Right lobe of liver (tissue), 6 donors: ENCODE measurements around the gene TICAM2. TPM values are rescaled to one million over a fixed set of nuclear protein-coding genes. Genes with fewer than 3 reads are reported as not detected.

Source experiments
- ATAC-seq, 4 donors: fragments of 200-7000 bp; cut with Tn5 transposase; one replicate each; pipeline ENCODE4 v1.9.1; 2020; ENCODE audit warnings: mild to moderate bottlenecking in 4 of 4, moderate library complexity in 4 of 4
- DNase-seq, 3 donors: peaks; one replicate each; pipeline ENCODE4 v3.0.0-alpha.2; 2020
- H3K27ac ChIP-seq, 3 donors: fragments of 200-600 bp; one replicate each; pipeline ENCODE4 v1.8.0; 2022
- H3K27me3 ChIP-seq, 2 donors: fragments of 200-600 bp; one replicate each; pipeline ENCODE4 v1.8.0; 2022
- H3K36me3 ChIP-seq, 4 donors: fragments of 200-600 bp; sonication (generic) in 1 of 4; one replicate each; pipeline versions ENCODE4 v1.5.1 to v1.8.0; 2017 to 2022; ENCODE audit warnings: control low read depth in 1 of 4
- H3K4me1 ChIP-seq, 4 donors: fragments of 200-600 bp; sonication (generic) in 1 of 4; one replicate each; pipeline versions ENCODE4 v1.5.1 to v1.8.0; 2017 to 2022; ENCODE audit warnings: control low read depth in 1 of 4
- H3K4me3 ChIP-seq, 3 donors: fragments of 200-600 bp; one replicate each; pipeline ENCODE4 v1.8.0; 2022
- H3K9me3 ChIP-seq, 4 donors: fragments of 200-600 bp; sonication (generic) in 1 of 4; one replicate each; pipeline versions ENCODE4 v1.5.1 to v1.8.0; 2017 to 2022; ENCODE audit warnings: control low read depth in 1 of 4
- CTCF ChIP-seq, 4 donors: fragments of 200-600 bp in 3 of 4; fragments of 450-650 bp in 1 of 4; IDR thresholded peaks; one replicate each; pipeline versions ENCODE4 v1.5.1 to v1.8.0; 2016 to 2022; ENCODE audit warnings: antibody characterized with exemption in 4 of 4, mild to moderate bottlenecking in 2 of 4
- POLR2A ChIP-seq: fragments of 450-650 bp; IDR thresholded peaks from one replicate; pipeline ENCODE4 v1.6.1; 2017; ENCODE audit warnings: antibody characterized with exemption, mild to moderate bottlenecking
- WGBS: methylation state at CpG from one replicate; pipeline ENCODE4 v1.1.6; 2018; ENCODE audit warnings: low coverage, low lambda C conversion rate; ENCODE audit not compliant: insufficient coverage; ENCODE audit errors: missing lambda C conversion rate; 5-methylcytosine and 5-hydroxymethylcytosine counted together
- intact Hi-C, 2 donors: fragments of 100-400 bp; cut with DNase I; formaldehyde crosslinking; loops; one replicate each; pipeline versions ENCODE4 v1.11.2 to v1.14.1; 2022
- total RNA-seq, 6 experiments: library from RNA; depleted of rRNA in 2 of 6; stranded (reverse); fragments of >200 nt in 2 of 6; fragmentation: NEBNext Ultra II Directional in 3 of 6; extraction: Animal tissue kit (Norgen Biotek cat#: 25700) in 3 of 6; gene quantifications; one replicate each; pipeline versions ENCODE4 v1.1.0 to v1.2.4, GENCODE V29; 2016 to 2023
- donor health status: DM: no; HTN: yes; CAD: no.
- donor health status: DM: no; HTN: no; CAD: no.
- donor health status: DM: no; HTN: no; CAD: no.
- donor health status: DM: no; HTN: yes; CAD: no.
- donor health status: DM: no; HTN: yes; CAD: no.

Gene TICAM2
- total RNA-seq, 6 experiments from 2014 or later, result 0.31 to 2.3 (median 2.1) TPM

DNA sequence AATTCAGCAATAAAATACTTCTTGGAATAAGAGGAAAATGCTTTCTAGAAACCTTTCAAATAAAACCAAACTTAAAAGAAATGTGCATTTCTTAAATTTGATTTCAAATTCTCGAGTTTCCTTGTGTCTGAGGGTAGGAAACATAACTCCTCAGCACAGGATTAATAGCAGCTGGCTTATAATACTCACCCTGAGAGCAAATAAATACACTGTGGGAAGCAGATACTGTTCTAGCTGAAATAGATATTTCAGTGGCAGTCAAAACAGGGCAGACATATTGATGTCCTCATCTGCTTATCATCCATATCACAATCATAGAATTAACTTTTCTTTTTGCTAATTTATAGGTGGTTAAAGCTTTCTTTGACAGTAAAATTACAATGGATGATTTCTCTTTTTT, 33.6 kb downstream of the TICAM2 start:
- ATAC-seq (no peak), DNase-seq (no peak)
- Histone ChIP-seq H3K4me3 (no peak overlapping the region), H3K27ac (no peak overlapping the region), H3K4me1 (no peaks in the 10 kb centered on the region), H3K9me3 (no peaks in the 10 kb centered on the region), H3K27me3 (no peaks in the 10 kb centered on the region), H3K36me3 (no peaks in the 10 kb centered on the region)
- TF ChIP-seq POLR2A (no peak), CTCF (IDR thresholded peaks at IDR 0.05) (no peak)
- WGBS, result 79% methylated on average over 1 of the region's 1 CpG
- intact Hi-C loops, result no loop called here

- no peaks in the 10 kb centered on the region for H3K36me3 ChIP-seq
- no peak overlapping the region for H3K4me3 ChIP-seq
- no peaks in the 10 kb centered on the region for H3K4me1 ChIP-seq
- no peaks in the 10 kb centered on the region for H3K9me3 ChIP-seq
- intact Hi-C loops, result no loop called here
- no peak overlapping the region for H3K27ac ChIP-seq
- WGBS, result 100% methylated on average over 1 of the region's 2 CpGs
- ATAC-seq, result no peak
- no peak for DNase-seq
- no peaks in the 10 kb centered on the region for H3K27me3 ChIP-seq
- TF ChIP-seq CTCF (IDR thresholded peaks at IDR 0.05) (no peak), POLR2A (no peak)
Measured at GRCh38 chr5:115565233-115565632, 37.0 kb downstream of the TICAM2 start.

DNA sequence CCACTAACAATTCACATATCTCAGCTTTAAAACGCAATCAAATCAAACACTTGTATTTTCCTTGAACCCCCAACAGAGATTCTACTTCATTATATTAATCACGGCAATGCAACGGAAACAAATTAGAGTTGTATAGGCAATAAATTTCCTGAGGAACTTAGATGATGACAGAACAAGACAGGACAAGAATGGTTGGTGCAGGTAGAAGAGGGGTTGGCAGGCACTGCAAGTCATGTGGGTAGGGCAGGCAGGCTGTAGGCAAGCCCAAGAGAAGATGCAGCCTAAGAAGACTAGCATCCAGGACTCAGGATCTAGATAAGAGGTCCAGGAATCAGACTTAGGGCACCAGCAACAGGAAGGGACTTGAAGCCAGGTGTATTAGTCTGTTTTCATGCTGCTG, 41.1 kb downstream of the TICAM2 start:
- H3K27ac ChIP-seq, result no peak overlapping the region
- no peaks in the 10 kb centered on the region for H3K9me3 ChIP-seq
- TF ChIP-seq POLR2A (no peak), CTCF (IDR thresholded peaks at IDR 0.05) (no peak)
- H3K4me3 ChIP-seq, result no peak overlapping the region
- intact Hi-C loops, result no loop called here
- peaks cover 0 to 25% (median 7%) of the 10 kb centered on the region in 4 donors for H3K4me1 ChIP-seq
- no peaks in the 10 kb centered on the region for H3K36me3 ChIP-seq
- DNase-seq, result no peak
- no peaks in the 10 kb centered on the region for H3K27me3 ChIP-seq
- no peak for ATAC-seq
- 89% methylated on average over 3 of the region's 3 CpGs for WGBS

DNA sequence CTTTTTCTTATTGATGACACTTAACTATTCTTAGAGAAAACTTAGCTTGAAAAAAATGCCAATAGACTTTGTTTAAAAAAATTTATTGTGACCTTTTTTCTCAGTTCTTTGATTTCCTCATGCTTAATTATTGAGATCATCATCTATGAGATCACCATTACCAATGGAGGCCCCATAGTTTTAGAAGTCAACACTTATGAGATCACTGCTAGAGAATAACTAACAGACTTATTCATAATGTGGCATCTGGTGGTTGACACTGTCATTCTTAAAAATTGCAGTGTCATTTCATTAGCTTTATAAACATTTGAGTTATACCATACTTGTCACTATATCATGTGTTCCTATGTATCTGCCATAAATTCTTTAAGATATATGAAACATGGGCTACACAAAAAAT, 42.8 kb downstream of the TICAM2 start:
- intact Hi-C loops, result no loop called here
- no peaks in the 10 kb centered on the region for H3K9me3 ChIP-seq
- no peak overlapping the region for H3K27ac ChIP-seq
- no peak overlapping the region for H3K4me3 ChIP-seq
- TF ChIP-seq POLR2A (no peak), CTCF (IDR thresholded peaks at IDR 0.05) (no peak)
- no peaks in the 10 kb centered on the region for H3K36me3 ChIP-seq
- H3K27me3 ChIP-seq, result no peaks in the 10 kb centered on the region
- ATAC-seq, result no peak
- peaks cover 0 to 33% (median 7%) of the 10 kb centered on the region in 4 donors for H3K4me1 ChIP-seq
- DNase-seq, result no peak

DNA sequence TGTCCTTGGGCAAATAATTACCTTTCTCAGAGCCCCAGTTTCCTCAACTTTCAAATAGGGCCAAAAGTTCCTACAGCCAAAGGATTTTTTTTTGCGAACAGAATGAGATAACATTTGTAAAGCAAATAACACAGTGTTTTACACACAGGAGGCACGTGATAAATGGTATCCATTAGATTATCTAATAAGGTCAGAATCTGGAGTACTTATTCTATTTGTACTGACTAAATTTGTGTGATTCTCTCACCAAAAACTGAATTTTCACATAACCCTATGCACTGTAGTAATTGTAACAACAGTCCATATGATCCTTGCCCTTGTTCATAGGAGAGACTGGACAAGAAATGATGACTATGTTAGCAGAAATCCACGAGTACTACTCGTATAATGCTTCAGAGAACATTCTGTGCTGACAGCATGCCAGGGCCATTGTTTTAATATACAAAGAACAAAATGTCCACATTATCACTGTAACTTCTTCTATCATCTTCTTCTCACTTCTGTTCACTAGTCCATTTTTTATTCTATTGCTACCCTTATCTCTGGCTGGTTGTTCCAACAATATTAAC, 43.8 kb downstream of the TICAM2 start:
- TF ChIP-seq CTCF (IDR thresholded peaks at IDR 0.05), result no peak
- TF ChIP-seq POLR2A, result no peak
- Histone ChIP-seq H3K36me3 (no peaks in the 10 kb centered on the region), H3K9me3 (no peaks in the 10 kb centered on the region), H3K4me3 (no peak overlapping the region), H3K27ac (peak overlapping the region in 2 of 3 donors; percentile 67 to 84), H3K27me3 (no peaks in the 10 kb centered on the region), H3K4me1 (peaks cover 0 to 33% (median 7%) of the 10 kb centered on the region in 4 donors)
- ATAC-seq, result peak in 2 of 4 donors; percentile 39 to 78
- no peak for DNase-seq
- intact Hi-C loops, result no loop called here
- 25% methylated on average over 4 of the region's 4 CpGs for WGBS
